Bronchial epithelial cell (primary cell): ENCODE measurements around the gene CCS. TPM values are rescaled to one million over a fixed set of nuclear protein-coding genes. Genes with fewer than 3 reads are reported as not detected.

Experiments
- DNase-seq: peaks from one replicate; pipeline ENCODE4 v3.0.0-alpha.2; 2010; ENCODE audit warnings: low read depth
- FAIRE-seq: peaks from 2 replicates; lab custom pipeline; 2011; peaks lifted over from hg19 to GRCh38; lab: Jason Lieb, UNC
- H3K27me3 ChIP-seq: 2 replicates; pipeline ENCODE4 v1.5.1; 2011; ENCODE audit warnings: low read length; ENCODE audit not compliant: control insufficient read depth, insufficient read depth
- H3K36me3 ChIP-seq: 2 replicates; pipeline ENCODE4 v1.5.1; 2011; ENCODE audit warnings: low read length; ENCODE audit not compliant: control insufficient read depth, insufficient read depth
- H3K4me3 ChIP-seq: 2 replicates; pipeline ENCODE4 v1.5.1; 2011; ENCODE audit warnings: mild to moderate bottlenecking, low read depth, low read length, control low read depth
- total RNA-seq: library from RNA; depleted of rRNA; stranded (reverse); fragments of >200 nt; gene quantifications from 2 replicates; pipeline ENCODE4 v1.2.1, GENCODE V29; 2014
- TF ChIP-seq, protein P1 (sequence below): IDR thresholded peaks from 2 replicates; pipeline ENCODE4 v1.5.1; 2011; ENCODE audit warnings: mild to moderate bottlenecking, moderate library complexity, low read length, control low read depth, inconsistent platforms; ENCODE audit not compliant: insufficient read depth, severe bottlenecking

CCS gene
- total RNA-seq, 1 donor from 2014 or later = 30.3 TPM

GRCh38 chr11:66568124-66568916 is 24.7 kb upstream of the CCS start, which contains the start of gene CTSF:
CTSF (minus strand) TSS chr11:66568606; CDS start chr11:66568486, 120 bp downstream.
- Histone ChIP-seq H3K27me3 (peaks cover 6% of the 10 kb centered on the region), H3K36me3 (no peaks in the 10 kb centered on the region), H3K4me3 (peak within 1 kb of the TSS; percentile 41)
- TF ChIP-seq, protein P1, sequence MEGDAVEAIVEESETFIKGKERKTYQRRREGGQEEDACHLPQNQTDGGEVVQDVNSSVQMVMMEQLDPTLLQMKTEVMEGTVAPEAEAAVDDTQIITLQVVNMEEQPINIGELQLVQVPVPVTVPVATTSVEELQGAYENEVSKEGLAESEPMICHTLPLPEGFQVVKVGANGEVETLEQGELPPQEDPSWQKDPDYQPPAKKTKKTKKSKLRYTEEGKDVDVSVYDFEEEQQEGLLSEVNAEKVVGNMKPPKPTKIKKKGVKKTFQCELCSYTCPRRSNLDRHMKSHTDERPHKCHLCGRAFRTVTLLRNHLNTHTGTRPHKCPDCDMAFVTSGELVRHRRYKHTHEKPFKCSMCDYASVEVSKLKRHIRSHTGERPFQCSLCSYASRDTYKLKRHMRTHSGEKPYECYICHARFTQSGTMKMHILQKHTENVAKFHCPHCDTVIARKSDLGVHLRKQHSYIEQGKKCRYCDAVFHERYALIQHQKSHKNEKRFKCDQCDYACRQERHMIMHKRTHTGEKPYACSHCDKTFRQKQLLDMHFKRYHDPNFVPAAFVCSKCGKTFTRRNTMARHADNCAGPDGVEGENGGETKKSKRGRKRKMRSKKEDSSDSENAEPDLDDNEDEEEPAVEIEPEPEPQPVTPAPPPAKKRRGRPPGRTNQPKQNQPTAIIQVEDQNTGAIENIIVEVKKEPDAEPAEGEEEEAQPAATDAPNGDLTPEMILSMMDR = no peak
- FAIRE-seq (no peak), DNase-seq (peak; percentile 67)

DNA sequence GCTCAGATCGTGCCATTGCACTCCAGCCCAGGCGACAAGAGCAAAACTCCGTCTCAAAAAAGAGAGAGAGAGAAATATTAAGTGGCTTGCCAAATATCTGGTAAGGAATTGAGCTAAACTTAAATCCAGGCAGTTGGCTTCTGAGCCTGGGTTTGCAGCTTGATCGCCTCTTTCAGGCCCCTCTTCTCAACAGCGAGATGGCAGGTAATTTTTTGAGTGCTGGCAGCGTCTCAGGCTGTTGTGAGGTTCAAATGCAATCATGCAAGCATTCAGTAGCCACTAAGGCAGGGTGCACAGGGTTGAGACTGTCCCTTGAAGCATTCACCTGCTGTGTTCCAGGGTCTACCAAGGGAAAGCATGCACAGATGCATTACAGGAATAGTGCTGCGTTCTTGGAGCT is 23.9 kb upstream of the CCS start:
- H3K27me3 ChIP-seq = peaks cover 6% of the 10 kb centered on the region
- FAIRE-seq (no peak), DNase-seq (no peak)
- TF ChIP-seq, protein P1 = no peak
- H3K4me3 ChIP-seq = no peak overlapping the region
- no peaks in the 10 kb centered on the region for H3K36me3 ChIP-seq

- TF ChIP-seq, protein P1 = no peak
- DNase-seq = no peak
- Histone ChIP-seq H3K36me3 (no peaks in the 10 kb centered on the region), H3K27me3 (peaks cover 6% of the 10 kb centered on the region), H3K4me3 (no peak overlapping the region)
- no peak for FAIRE-seq
Measured at GRCh38 chr11:66570079-66570849, 22.7 kb upstream of the CCS start.

DNA sequence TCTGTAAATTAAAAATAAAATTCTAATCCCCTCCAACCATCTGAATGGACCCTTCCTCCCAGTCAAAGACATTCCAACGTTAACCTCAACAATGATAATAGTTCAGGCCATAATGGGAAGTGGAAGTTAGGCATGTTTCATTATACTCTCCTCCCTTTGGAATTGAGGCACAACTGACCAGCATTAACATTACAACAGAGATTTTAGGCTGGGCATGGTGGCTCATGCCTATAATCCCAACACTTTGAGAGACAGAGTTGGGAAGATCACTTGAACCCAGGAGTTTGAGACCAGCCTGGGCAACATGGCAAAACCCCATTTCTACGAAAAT is 22.2 kb upstream of the CCS start:
- TF ChIP-seq, protein P1 = no peak
- DNase-seq = no peak
- no peak for FAIRE-seq
- no peaks in the 10 kb centered on the region for H3K36me3 ChIP-seq
- H3K4me3 ChIP-seq = no peak overlapping the region
- peaks cover 6% of the 10 kb centered on the region for H3K27me3 ChIP-seq

GRCh38 chr11:66579017-66579606 is 13.9 kb upstream of the CCS start:
- FAIRE-seq (no peak), DNase-seq (peak; percentile 56)
- TF ChIP-seq, protein P1 = peak; percentile 84
- H3K27me3 ChIP-seq = no peaks in the 10 kb centered on the region
- H3K36me3 ChIP-seq = no peaks in the 10 kb centered on the region
- H3K4me3 ChIP-seq = no peak overlapping the region
